Measurements from ENCODE around the gene FHIT. TPM values are rescaled to one million over a fixed set of nuclear protein-coding genes. Genes with fewer than 3 reads are reported as not detected.

Gene FHIT
- total RNA-seq, 1 donor from 2014 or later, result 11.7 TPM

DNA sequence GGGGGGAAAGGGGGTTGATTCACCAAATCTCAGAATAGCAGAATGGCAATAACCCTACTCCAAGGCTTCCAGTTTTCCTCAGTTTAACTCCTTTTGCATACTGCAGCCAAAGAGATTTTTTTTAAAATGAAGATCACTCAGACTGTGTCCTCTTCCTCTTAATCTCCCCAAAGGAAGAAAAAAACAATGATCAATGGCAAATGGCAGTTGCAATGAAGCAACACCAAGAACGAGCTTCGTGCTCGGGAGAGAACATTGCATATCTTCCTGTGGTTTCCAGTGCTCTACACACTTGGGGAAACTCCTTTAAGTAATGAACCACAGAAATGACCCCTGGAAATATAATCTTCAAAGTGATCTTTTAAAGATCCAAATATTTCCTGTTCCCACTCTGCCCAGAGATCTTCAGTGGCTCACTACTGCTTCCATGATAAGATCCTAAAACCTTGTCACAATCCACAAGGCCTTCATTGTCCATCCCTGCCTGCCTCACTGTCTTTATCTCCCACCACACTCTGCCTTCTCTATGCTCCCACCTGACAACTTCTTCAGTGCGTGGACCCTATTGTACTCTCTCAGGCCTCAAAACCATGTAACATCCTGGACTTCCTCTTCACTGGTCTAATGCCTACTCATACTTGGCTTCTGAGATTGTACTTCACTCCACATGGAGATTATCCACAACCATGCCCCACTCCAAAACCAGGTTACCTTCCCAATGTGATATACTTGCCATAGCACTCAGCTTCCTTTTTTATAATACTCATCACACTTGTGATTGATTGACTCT is 394.8 kb downstream of the FHIT start:
- Mint-ChIP-seq H3K4me3 (no peak overlapping the region), H3K4me1 (ENCODE audit: unreplicated experiment) (no peaks in the 10 kb centered on the region), H3K27me3 (no peaks in the 10 kb centered on the region), H3K36me3 (no peaks in the 10 kb centered on the region), H3K9me3 (peaks cover 6% of the 10 kb centered on the region), H3K27ac (no peak overlapping the region)
- DNase-seq (ENCODE audit: extremely low spot score, unreplicated experiment), result no peak
- TF ChIP-seq, protein P1, sequence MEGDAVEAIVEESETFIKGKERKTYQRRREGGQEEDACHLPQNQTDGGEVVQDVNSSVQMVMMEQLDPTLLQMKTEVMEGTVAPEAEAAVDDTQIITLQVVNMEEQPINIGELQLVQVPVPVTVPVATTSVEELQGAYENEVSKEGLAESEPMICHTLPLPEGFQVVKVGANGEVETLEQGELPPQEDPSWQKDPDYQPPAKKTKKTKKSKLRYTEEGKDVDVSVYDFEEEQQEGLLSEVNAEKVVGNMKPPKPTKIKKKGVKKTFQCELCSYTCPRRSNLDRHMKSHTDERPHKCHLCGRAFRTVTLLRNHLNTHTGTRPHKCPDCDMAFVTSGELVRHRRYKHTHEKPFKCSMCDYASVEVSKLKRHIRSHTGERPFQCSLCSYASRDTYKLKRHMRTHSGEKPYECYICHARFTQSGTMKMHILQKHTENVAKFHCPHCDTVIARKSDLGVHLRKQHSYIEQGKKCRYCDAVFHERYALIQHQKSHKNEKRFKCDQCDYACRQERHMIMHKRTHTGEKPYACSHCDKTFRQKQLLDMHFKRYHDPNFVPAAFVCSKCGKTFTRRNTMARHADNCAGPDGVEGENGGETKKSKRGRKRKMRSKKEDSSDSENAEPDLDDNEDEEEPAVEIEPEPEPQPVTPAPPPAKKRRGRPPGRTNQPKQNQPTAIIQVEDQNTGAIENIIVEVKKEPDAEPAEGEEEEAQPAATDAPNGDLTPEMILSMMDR (conservative IDR thresholded peaks at IDR 0.05), result no peak

GRCh38 chr3:60855250-60855649 is 396.0 kb downstream of the FHIT start:
- H3K9me3 Mint-ChIP-seq, result peaks cover 6% of the 10 kb centered on the region
- no peak overlapping the region for H3K4me3 Mint-ChIP-seq
- no peaks in the 10 kb centered on the region for H3K4me1 Mint-ChIP-seq (ENCODE audit: unreplicated experiment)
- H3K27ac Mint-ChIP-seq, result no peak overlapping the region
- no peaks in the 10 kb centered on the region for H3K27me3 Mint-ChIP-seq
- H3K36me3 Mint-ChIP-seq, result no peaks in the 10 kb centered on the region
- DNase-seq (ENCODE audit: extremely low spot score, unreplicated experiment), result no peak
- TF ChIP-seq, protein P1 (conservative IDR thresholded peaks at IDR 0.05), result no peak

DNA sequence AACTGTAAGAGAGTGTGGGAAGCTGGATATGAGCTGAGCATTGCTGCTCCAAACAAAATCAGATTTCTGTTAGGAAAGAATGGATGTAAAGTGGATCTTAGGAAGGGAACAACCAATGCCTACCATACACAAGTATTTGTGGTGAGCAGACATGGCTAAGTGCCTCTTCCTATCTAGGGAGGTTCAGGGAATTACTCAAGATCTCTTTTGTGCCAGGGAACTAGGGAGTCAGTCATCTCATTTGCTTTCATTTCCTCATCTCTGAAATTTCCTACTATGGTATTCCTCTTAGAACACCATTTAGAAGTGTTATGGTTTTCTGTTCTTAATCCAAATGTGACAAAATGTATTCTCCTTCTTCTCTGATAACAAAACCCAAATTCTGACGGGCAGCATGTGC is 396.5 kb downstream of the FHIT start:
- TF ChIP-seq, protein P1 (conservative IDR thresholded peaks at IDR 0.05), result no peak
- DNase-seq (ENCODE audit: extremely low spot score, unreplicated experiment), result no peak
- peaks cover 6% of the 10 kb centered on the region for H3K9me3 Mint-ChIP-seq
- no peak overlapping the region for H3K4me3 Mint-ChIP-seq
- H3K27ac Mint-ChIP-seq, result no peak overlapping the region
- H3K27me3 Mint-ChIP-seq, result peaks cover 1% of the 10 kb centered on the region
- H3K36me3 Mint-ChIP-seq, result no peaks in the 10 kb centered on the region
- H3K4me1 Mint-ChIP-seq (ENCODE audit: unreplicated experiment), result no peaks in the 10 kb centered on the region

DNA sequence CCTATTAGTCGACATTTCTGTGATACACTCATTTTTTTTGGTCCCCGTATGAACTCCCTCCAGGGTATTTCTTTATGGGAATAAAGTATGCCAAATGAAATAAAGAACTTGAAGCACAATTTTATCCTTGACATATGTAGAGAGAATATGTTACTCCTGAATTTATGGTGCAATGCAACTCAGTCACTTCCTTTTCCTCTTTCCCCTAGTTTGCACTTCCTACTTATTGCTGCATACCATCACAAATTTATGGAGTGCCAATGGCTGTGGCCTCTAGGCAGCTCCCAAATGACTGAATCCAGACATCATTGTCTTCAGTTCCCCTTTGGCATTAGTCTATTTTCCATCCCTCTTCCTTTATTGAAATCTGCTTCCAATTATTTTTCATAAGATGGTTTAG is 403.5 kb downstream of the FHIT start:
- no peak for DNase-seq (ENCODE audit: extremely low spot score, unreplicated experiment)
- Mint-ChIP-seq H3K36me3 (no peaks in the 10 kb centered on the region), H3K9me3 (no peaks in the 10 kb centered on the region), H3K27ac (no peak overlapping the region), H3K4me1 (ENCODE audit: unreplicated experiment) (no peaks in the 10 kb centered on the region), H3K4me3 (no peak overlapping the region), H3K27me3 (peaks cover 17% of the 10 kb centered on the region)
- TF ChIP-seq, protein P1 (conservative IDR thresholded peaks at IDR 0.05), result no peak

DNA sequence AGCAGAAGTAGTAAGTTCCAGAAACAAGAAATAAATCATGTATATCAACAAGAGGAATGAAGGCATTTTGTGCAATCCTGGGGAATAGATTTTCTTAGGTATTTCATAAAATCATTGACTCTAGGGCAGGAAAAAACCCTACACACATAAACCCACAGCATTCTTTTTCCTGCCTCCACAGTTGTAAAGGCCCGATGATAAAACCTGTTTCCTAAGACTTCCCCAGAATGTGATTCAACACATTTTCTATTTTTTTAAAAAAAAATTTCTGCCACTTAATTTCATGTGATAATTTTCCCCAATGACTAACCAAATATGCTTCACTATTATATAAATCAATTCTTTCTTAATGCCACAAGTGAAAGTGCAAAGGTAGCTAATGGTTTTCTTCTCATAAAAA is 407.0 kb downstream of the FHIT start:
- H3K27ac Mint-ChIP-seq, result no peak overlapping the region
- no peak overlapping the region for H3K4me3 Mint-ChIP-seq
- no peak for DNase-seq (ENCODE audit: extremely low spot score, unreplicated experiment)
- H3K27me3 Mint-ChIP-seq, result peaks cover 23% of the 10 kb centered on the region
- no peaks in the 10 kb centered on the region for H3K9me3 Mint-ChIP-seq
- no peaks in the 10 kb centered on the region for H3K36me3 Mint-ChIP-seq
- TF ChIP-seq, protein P1 (conservative IDR thresholded peaks at IDR 0.05), result no peak
- H3K4me1 Mint-ChIP-seq (ENCODE audit: unreplicated experiment), result peaks cover 6% of the 10 kb centered on the region
